HPDE6-E6E7 (cell line): Measurements from ENCODE around the gene ASCL3.
"Not testable (repeated sequence)": the region's sequence is repeated elsewhere in the genome, so short reads cannot be mapped to it uniquely, and the experiment has no call there.

Source experiments
- DNase-seq: peaks from one replicate; pipeline ENCODE4 v3.0.0; 2011; ENCODE audit warnings: missing footprints; ENCODE audit errors: extremely low spot score

The ASCL3 gene

GRCh38 chr11:8942518-8943066 lies at the start of gene ASCL3:
TSS of gene ASCL3 (minus strand) at chr11:8943016. CDS start at chr11:8938161, 4,855 bp downstream.
- no peak for DNase-seq

- no peak for DNase-seq
Measured at GRCh38 chr11:8989453-8989852, 46.6 kb upstream of the ASCL3 start.

GRCh38 chr11:8988329-8989234 lies 45.8 kb upstream of the ASCL3 start:
- peak; percentile 38 for DNase-seq

GRCh38 chr11:8987446-8987845 lies 44.6 kb upstream of the ASCL3 start:
- no peak for DNase-seq

- not testable (repeated sequence) for DNase-seq
Measured at GRCh38 chr11:8986772-8987171, 44.0 kb upstream of the ASCL3 start.

GRCh38 chr11:8985462-8985861 lies 42.6 kb upstream of the ASCL3 start:
- no peak for DNase-seq

- DNase-seq: no peak
Measured at GRCh38 chr11:8983552-8983951, 40.7 kb upstream of the ASCL3 start.

GRCh38 chr11:8980485-8980884 lies 37.7 kb upstream of the ASCL3 start:
- DNase-seq: no peak

- DNase-seq: not testable (repeated sequence)
Measured at GRCh38 chr11:8979365-8979764, 36.5 kb upstream of the ASCL3 start.

GRCh38 chr11:8973121-8973520 lies 30.3 kb upstream of the ASCL3 start:
- DNase-seq: no peak

GRCh38 chr11:8971924-8972316 lies 29.1 kb upstream of the ASCL3 start:
- DNase-seq: no peak

- no peak for DNase-seq
Measured at GRCh38 chr11:8971196-8971923, 28.5 kb upstream of the ASCL3 start.

- DNase-seq: no peak
Measured at GRCh38 chr11:8967184-8967583, 24.4 kb upstream of the ASCL3 start.

GRCh38 chr11:8964324-8965320 lies 21.8 kb upstream of the ASCL3 start, which contains the start of gene TMEM9B:
TSS of gene TMEM9B (minus strand) at chr11:8964442. CDS start at chr11:8964313, 129 bp downstream.
- peak; percentile 71 for DNase-seq

- DNase-seq: peak; percentile 72
Measured at GRCh38 chr11:8963569-8964323, 20.9 kb upstream of the ASCL3 start.

- no peak for DNase-seq
Measured at GRCh38 chr11:8962841-8963240, 20.0 kb upstream of the ASCL3 start.

GRCh38 chr11:8961401-8961800 lies 18.6 kb upstream of the ASCL3 start:
- no peak for DNase-seq

- peak; percentile 67 for DNase-seq
Measured at GRCh38 chr11:8959546-8960166, 16.8 kb upstream of the ASCL3 start.

GRCh38 chr11:8956860-8957259 lies 14.0 kb upstream of the ASCL3 start:
- no peak for DNase-seq

- no peak for DNase-seq
Measured at GRCh38 chr11:8948886-8949285, 6.1 kb upstream of the ASCL3 start.
